ENCODE measurements around the gene ATRN.

DNA sequence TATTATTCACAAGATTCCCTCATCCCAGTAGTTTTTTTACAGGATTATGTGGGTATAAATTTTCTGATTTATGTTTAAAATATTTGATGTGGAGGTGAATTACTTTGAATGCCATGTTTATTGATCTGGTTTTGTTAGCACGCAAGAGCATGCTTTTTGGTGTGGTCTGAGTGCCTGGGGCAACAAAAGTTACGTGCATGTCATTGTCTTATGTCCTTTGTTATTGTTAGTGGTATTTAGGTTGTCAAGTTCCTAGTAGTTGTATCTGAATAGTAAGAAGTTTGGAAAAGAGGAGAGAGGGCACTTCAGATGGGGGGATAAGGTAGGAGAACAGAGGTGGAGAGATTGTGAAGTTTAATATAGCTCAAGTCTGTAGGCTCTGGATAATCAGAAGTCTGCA is 95.0 kb downstream of the ATRN start:
- TF ChIP-seq, protein P1, sequence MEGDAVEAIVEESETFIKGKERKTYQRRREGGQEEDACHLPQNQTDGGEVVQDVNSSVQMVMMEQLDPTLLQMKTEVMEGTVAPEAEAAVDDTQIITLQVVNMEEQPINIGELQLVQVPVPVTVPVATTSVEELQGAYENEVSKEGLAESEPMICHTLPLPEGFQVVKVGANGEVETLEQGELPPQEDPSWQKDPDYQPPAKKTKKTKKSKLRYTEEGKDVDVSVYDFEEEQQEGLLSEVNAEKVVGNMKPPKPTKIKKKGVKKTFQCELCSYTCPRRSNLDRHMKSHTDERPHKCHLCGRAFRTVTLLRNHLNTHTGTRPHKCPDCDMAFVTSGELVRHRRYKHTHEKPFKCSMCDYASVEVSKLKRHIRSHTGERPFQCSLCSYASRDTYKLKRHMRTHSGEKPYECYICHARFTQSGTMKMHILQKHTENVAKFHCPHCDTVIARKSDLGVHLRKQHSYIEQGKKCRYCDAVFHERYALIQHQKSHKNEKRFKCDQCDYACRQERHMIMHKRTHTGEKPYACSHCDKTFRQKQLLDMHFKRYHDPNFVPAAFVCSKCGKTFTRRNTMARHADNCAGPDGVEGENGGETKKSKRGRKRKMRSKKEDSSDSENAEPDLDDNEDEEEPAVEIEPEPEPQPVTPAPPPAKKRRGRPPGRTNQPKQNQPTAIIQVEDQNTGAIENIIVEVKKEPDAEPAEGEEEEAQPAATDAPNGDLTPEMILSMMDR (IDR thresholded peaks at IDR 0.05 in 4 of 5, conservative IDR thresholded peaks at IDR 0.05 in 1 of 5) = no peak
- TF ChIP-seq POLR2A (IDR thresholded peaks at IDR 0.05) = no peak
